IPS-NIHi7 (cell line): ENCODE data around the gene STING1.
"Not testable (repeated sequence)": the region's sequence is repeated elsewhere in the genome, so short reads cannot be mapped to it uniquely, and the experiment has no call there.

ENCODE experiments used
- DNase-seq: peaks from one replicate; pipeline ENCODE4 v3.0.0; 2012; ENCODE audit warnings: mixed read lengths; ENCODE audit errors: extremely low spot score

STING1 gene

GRCh38 chr5:139503036-139503817 lies 20.7 kb upstream of the STING1 start:
- DNase-seq: not testable (repeated sequence)

GRCh38 chr5:139501381-139501780 lies 18.8 kb upstream of the STING1 start:
- DNase-seq: no peak

DNA sequence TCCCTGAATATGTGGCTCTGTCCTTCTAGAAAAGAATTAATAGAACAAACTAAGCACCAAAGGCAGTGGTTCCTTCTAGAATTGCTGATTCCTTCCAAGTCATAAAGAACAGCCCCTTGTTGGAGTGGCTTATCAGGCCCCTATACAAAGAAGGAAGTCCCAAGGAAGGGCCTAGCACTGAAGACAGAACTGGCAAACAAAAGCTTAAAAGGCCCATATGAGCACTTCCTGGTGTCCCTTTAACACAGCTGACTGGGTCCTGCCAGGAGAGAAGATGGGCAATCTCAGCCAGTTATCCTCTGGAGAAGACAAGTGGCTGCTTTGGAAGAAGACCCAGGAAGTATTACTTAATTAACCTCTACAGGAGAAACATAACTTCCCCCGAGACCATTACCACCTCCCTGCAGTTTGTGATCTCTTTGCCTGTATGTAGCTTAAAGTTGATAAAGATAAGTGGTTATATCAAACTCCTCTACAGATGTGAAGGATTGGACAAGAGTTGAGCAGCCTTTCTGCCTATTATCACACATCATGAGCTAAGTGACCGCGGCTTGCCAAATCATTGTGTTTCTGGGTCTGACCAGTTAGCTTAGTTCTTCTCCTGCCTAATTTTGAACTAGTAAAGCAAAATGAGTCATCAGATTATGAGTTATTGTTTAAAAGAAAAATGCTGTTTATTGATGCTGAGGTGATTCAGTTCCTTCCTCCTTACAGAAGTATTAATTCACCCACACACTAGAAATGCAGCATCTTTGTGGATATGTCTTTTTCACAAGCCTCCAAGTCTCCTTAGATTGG lies 13.3 kb upstream of the STING1 start:
- no peak for DNase-seq

GRCh38 chr5:139494832-139495231 lies 12.3 kb upstream of the STING1 start:
- DNase-seq: no peak

- no peak for DNase-seq
These were observed 11.7 kb upstream of the STING1 start for GRCh38 chr5:139494256-139494655.

GRCh38 chr5:139492700-139493192 lies 10.2 kb upstream of the STING1 start:
- no peak for DNase-seq

GRCh38 chr5:139488260-139488659 lies 5.7 kb upstream of the STING1 start:
- DNase-seq: peak; percentile 10

DNA sequence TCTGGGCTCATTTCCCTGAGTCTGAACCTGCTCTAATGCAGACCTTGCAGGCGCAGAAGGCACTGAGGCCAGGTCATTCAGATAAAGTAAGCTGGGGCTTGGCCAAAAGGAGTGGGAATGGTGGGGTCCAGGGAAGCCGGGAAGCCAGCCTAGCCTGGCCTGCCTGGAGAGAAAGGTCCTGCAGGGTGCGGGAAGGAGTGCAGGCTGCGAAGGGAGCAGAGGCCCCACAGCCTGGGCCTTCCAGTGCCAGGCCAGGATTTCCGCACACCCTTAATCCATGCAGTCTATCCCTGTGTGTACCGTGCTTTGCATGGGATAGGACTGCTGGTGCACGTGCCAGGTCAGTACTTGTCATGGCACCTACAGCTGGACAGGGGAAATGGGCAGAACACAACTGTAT lies 3.6 kb upstream of the STING1 start:
- DNase-seq: peak; percentile 51

DNA sequence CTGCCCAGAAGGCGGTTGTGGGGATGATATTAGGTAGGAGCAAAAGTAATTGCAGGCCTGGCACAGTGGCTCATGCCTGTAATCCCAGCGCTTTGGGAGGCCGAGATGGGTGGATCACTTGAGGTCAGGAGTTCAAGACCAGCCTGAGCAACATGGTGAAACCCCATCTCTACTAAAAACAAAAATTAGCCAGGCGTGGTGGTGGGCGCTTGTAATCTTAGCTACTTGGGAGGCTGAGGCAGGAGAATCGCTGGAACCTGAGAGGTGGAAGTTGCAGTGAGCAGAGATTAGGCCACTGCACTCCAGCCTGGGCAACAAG lies 291 bp upstream of the STING1 start:
- not testable (repeated sequence) for DNase-seq

GRCh38 chr5:139481580-139482049 lies 943 bp downstream of the STING1 start:
- peak; percentile 26 for DNase-seq

GRCh38 chr5:139481122-139481533 lies 1.4 kb downstream of the STING1 start:
- no peak for DNase-seq

DNA sequence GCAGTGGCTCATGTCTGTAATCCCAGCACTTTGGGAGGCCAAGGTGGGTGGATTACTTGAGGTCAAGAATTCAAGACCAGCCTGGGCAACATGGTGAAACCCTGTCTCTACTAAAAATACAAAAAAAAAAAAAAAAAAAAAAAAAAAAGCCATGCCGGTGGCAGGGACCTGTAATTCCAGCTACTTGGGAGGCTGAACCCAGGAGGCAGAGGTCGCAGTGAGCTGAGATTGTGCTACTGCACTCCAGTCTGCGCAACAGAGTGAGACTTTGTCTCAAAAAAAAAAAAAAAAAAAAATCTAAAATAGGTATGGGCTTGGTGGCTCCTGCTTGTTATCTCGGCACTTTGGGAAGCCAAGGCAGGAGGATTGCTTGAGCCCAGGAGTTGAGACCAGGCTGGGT lies 2.8 kb downstream of the STING1 start:
- DNase-seq: not testable (repeated sequence)

GRCh38 chr5:139478657-139479423 lies 3.7 kb downstream of the STING1 start:
- DNase-seq: peak; percentile 22

DNA sequence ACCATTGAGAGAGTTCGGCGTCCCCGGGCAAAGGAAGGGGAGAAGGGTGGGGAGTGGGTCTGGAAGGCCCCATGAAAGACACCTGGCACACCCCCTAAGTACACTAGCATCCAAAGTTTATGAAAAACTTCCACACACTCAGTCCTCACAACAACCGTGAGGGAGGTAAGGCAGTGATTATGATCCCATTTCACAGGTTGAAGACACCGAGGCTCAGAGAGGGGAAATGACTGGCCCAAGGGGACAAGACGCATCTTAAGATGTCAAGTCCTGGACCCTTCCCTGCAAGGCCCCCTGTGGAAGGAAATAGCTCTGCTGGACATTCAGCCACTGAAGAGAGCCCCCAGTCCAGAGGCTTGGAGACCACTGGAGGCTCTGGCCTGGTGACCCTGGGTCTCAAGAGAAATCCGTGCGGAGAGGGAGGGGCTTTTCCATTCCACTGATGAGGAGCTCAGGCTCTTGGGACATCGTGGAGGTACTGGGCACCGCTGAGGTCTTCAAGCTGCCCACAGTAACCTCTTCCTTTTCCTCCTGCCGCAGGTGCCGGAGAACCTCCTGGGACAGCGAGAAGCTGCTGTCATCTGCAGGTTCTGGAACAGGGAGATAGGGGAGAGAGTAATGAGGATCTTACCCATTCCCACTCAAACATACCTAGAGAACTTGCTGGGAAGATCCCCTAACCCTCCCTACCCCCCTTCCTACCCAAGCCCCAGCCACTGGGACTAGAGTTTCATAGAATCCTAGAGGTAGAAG lies 6.5 kb downstream of the STING1 start:
- no peak for DNase-seq

DNA sequence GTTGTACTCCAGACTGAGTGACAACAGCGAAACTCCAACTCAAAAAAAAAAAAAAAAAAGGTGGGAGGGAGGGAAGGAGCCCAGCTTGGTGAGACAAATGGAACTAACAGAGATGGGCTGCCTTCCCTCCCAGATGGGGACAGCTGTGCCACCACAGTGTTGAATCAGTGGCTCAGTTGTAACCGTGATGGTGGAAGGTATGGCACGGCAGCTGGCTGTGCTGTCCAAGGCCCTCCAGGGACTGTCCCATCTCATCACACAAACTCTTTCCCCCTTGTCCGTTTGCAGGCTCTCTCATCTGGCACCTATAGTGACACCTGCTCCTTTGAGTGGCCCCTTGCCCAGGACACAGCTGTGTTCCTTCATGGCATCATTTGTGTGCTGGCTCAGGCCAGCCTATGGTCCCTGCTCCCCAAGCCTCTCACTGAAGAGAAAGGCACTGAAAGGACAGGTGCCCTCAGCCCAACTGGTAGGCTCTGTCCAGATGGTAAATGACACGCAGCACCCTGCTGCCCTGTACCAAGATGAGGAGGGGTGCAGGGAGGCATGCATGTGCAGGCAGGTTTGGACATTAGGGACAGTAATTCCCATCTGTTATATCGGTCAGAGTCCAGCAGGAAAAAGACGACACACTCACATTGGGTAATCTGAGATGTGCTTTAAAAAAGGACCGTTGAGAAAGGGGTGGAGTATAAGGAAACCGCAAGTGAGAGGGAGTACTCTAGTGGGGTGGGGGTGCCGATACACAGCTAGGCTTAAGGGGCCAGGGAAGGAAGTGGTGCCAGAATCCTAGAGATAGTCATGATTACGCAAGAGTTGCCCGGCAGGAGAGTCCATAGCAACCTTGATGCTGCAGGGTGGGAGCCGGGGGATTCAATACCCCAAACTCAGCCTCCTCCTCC lies 7.4 kb downstream of the STING1 start:
- DNase-seq: no peak

DNA sequence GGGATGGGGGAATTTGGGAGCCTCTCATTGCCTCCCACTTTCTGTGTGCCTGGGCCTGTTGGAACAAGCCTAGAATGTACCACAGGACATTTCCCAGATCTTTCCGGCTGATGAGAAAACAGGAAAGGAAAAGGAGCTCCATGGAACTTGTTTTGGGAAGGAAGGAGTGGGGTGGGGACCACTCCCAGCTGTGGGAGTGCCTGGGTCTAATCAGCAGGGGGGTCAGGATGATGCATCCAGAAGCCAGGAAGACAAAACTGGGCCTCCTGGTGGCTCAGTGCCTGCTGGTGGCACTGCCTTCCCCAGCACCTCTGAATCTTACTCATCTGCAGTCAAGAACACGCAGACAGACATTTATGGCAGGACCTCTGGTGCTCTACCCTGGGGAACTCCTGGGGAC lies 9.0 kb downstream of the STING1 start:
- DNase-seq: peak; percentile 23

DNA sequence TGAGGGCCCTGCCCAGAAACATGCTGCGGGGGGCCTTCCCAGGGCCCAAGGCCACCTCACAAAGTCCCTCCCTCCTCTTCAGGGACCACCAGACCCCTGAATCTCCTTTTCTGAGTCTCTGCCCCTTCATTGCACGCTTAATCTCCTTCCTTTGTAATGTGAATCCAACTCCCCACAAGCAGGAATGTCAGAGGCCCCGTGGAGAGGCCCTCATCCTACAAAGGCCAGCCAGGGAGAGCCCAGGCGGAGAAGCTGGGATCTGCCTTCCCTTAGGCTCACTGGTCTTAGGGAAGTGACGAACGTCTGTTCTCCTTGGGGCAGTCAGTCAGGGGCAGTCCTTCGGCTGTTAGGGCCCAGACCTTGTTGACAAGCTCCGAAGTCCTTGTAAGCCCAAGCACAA lies 9.5 kb downstream of the STING1 start:
- peak; percentile 83 for DNase-seq

- DNase-seq: peak; percentile 21
These were observed 10.1 kb downstream of the STING1 start for GRCh38 chr5:139472386-139473030.

DNA sequence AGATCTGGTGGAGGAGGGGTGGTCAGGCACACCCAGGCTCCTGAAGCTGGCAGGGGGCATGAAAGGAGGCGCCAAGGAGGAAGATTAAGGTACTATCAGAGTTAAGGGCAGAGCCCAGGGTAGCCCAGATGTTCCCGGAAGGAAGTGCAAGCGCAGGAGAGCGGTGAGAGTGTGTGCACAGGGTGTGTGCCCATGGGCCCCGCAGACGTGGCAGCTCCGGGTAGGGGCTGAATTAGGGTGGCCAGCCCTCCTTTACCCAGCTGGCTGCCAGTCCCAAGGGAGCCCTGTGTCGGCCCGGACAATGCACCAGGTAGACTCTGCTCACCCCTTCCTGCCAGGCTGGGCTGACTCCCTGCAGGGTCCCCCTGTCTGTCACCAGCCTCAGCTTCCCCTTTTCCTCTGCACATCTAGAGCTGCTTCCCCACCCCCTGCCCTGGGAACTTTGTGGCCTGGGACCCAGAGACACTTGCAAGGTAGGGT lies 11.7 kb downstream of the STING1 start, which contains the start of gene SMIM33:
TSS of gene SMIM33 (plus strand) at position 184 of the 480 bp plus-strand sequence. CDS start at position 302, 118 bp downstream.
- DNase-seq: peak; percentile 8
